ENCODE results near the gene LRMDA.

The LRMDA gene

GRCh38 chr10:75572478-75572877, 141.1 kb downstream of the LRMDA start:
- Histone ChIP-seq H3K9me3 (replicated peaks in 1 of 11) (peaks cover 66 to 76% (median 70%) of the 10 kb centered on the region in 11 experiments), H3K27ac (no peak overlapping the region), H3K27me3 (no peaks in the 10 kb centered on the region), H4K20me1 (no peaks in the 10 kb centered on the region), H3K4me3 (peak overlapping the region in 1 of 10 experiments; percentile 2; a peak in 1 of 20 replicates), H3K4me2 (no peak overlapping the region), H3K4me1 (no peaks in the 10 kb centered on the region), H3K36me3 (no peaks in the 10 kb centered on the region), H3K9ac (no peak overlapping the region)
- no peak for TF ChIP-seq Cebpa-rat (IDR thresholded peaks at IDR 0.05)

GRCh38 chr10:75575940-75576339, 144.5 kb downstream of the LRMDA start:
- no peaks in the 10 kb centered on the region for H4K20me1 ChIP-seq
- H3K4me2 ChIP-seq: no peak overlapping the region
- no peak overlapping the region for H3K27ac ChIP-seq
- H3K4me1 ChIP-seq: no peaks in the 10 kb centered on the region
- H3K9me3 ChIP-seq (replicated peaks in 1 of 11): peaks cover 76 to 100% (median 87%) of the 10 kb centered on the region in 11 experiments
- no peak overlapping the region for H3K4me3 ChIP-seq
- no peak overlapping the region for H3K9ac ChIP-seq
- no peaks in the 10 kb centered on the region for H3K36me3 ChIP-seq
- H3K27me3 ChIP-seq: no peaks in the 10 kb centered on the region
- no peak for TF ChIP-seq Cebpa-rat (IDR thresholded peaks at IDR 0.05)

GRCh38 chr10:75582102-75582501, 150.7 kb downstream of the LRMDA start:
- peaks cover 48 to 76% (median 57%) of the 10 kb centered on the region in 11 experiments for H3K9me3 ChIP-seq (replicated peaks in 1 of 11)
- no peak for TF ChIP-seq Cebpa-rat (IDR thresholded peaks at IDR 0.05)
- no peaks in the 10 kb centered on the region for H3K4me1 ChIP-seq

GRCh38 chr10:75585294-75585693, 153.9 kb downstream of the LRMDA start:
- Histone ChIP-seq H3K27me3 (no peaks in the 10 kb centered on the region), H3K4me1 (peaks cover 0 to 5% (median 0%) of the 10 kb centered on the region in 10 experiments; a peak in 1 of 20 replicates), H3K9ac (no peak overlapping the region), H3K9me3 (replicated peaks in 1 of 11) (peaks cover 32 to 44% (median 37%) of the 10 kb centered on the region in 11 experiments), H3K36me3 (peaks cover 0 to 5% (median 0%) of the 10 kb centered on the region in 11 experiments; a peak in 2 of 22 replicates), H3K4me2 (no peak overlapping the region), H3K27ac (no peak overlapping the region), H4K20me1 (no peaks in the 10 kb centered on the region), H3K4me3 (no peak overlapping the region)
- no peak for TF ChIP-seq Cebpa-rat (IDR thresholded peaks at IDR 0.05)

More at GRCh38 chr10:75582102-75582501, 150.7 kb downstream of the LRMDA start:
- H3K27ac ChIP-seq: no peak overlapping the region
- peaks cover 0 to 5% (median 0%) of the 10 kb centered on the region in 11 experiments; a peak in 2 of 22 replicates for H3K36me3 ChIP-seq
- H3K27me3 ChIP-seq: no peaks in the 10 kb centered on the region
- H3K4me3 ChIP-seq: no peak overlapping the region
- no peak overlapping the region for H3K9ac ChIP-seq
- no peak overlapping the region for H3K4me2 ChIP-seq
- no peaks in the 10 kb centered on the region for H4K20me1 ChIP-seq

DNA sequence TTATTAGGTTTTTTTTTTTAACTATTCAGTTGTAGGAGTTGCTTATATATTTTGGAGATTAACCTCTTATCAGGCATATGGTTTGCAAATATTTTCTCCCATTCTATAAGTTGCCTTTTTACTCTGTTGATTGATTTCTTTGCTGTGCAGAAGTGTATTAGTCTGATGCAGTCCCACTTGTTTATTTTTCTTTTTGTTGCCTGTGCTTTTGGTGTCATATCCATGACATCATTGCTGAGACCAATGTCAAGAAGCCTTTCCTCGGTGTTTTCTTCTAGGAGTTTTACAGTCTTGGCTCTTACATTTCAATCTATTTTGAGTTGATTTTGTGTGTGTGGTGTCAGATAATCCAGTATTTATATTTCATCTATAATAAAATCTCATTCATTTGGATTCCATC, 155.4 kb downstream of the LRMDA start:
- Histone ChIP-seq H3K27ac (no peak overlapping the region), H3K9ac (no peak overlapping the region), H3K27me3 (no peaks in the 10 kb centered on the region), H3K4me1 (peaks cover 0 to 5% (median 0%) of the 10 kb centered on the region in 10 experiments; a peak in 1 of 20 replicates), H3K4me3 (no peak overlapping the region), H4K20me1 (no peaks in the 10 kb centered on the region), H3K4me2 (no peak overlapping the region), H3K9me3 (replicated peaks in 1 of 11) (peaks cover 19 to 29% (median 23%) of the 10 kb centered on the region in 11 experiments), H3K36me3 (peaks cover 0 to 5% (median 0%) of the 10 kb centered on the region in 11 experiments; a peak in 2 of 22 replicates)
- no peak for TF ChIP-seq Cebpa-rat (IDR thresholded peaks at IDR 0.05)

DNA sequence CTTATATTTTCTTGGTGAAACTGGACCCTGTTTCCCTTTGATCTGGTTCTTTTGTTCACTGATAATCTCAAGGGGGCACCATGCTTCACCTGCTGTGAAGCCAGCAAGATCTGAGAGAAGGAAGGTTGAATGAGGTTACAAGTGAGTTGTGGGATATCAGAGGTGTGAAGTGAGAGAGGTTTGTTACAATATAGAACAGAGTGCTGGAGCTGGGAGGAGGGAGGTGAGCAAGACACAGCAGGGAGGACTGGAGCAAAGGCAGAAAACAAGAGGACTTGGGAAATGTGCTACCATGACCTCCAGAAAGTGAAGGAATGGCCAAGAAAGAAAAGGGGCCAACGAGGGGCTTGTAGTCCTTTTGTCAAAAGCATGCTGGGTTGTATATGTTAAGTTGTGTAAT, 156.6 kb downstream of the LRMDA start:
- H3K4me1 ChIP-seq: peaks cover 0 to 5% (median 0%) of the 10 kb centered on the region in 10 experiments; a peak in 1 of 20 replicates
- H3K4me2 ChIP-seq: 0 out of 22 replicates have a peak overlapping the region, but pooled peaks of 1 of the 11 experiments have one; percentile 3
- no peak for TF ChIP-seq Cebpa-rat (IDR thresholded peaks at IDR 0.05)
- no peak overlapping the region for H3K9ac ChIP-seq
- no peak overlapping the region for H3K4me3 ChIP-seq
- peaks cover 7 to 17% (median 11%) of the 10 kb centered on the region in 11 experiments for H3K9me3 ChIP-seq (replicated peaks in 1 of 11)
- no peaks in the 10 kb centered on the region for H3K27me3 ChIP-seq
- no peaks in the 10 kb centered on the region for H3K36me3 ChIP-seq
- no peaks in the 10 kb centered on the region for H4K20me1 ChIP-seq
- no peak overlapping the region for H3K27ac ChIP-seq

DNA sequence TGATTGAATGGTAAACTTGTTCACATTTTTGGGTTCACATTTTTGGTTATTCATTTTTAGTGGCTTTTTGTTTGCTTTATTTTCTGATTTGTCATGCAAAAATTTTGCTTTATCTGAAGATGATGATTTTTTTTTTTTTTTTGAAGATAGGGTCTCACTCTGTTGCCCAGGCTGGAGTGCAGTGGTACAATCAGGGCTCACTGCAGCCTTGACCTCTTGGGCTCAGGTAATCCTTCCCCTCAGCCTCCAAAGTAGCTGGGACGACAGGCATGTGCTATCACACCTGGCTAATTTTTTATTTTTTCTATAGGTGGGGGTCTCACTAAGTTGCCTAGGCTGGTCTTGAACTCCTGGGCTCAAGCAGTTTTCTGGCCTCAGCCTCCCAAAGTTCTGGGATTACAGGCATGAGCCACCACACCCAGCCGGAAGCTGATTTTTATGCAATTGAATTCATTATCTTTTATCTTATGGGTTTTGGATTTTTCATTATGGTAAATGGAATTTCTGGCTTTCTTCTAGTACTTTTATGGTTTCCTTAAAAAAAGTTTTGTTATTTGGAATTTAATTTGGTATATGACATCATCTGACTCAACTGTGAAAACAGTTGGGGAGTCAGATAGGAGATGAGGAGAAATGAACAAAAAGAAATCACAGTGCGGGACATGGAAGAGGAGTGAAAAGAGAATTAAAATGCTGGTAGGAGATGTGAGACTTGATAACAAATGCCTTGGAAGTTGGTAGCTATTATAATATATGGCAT, 158.7 kb downstream of the LRMDA start:
- Histone ChIP-seq H3K4me2 (no peak overlapping the region), H3K9ac (no peak overlapping the region), H3K27me3 (no peaks in the 10 kb centered on the region), H4K20me1 (no peaks in the 10 kb centered on the region), H3K4me1 (peaks cover 0 to 5% (median 0%) of the 10 kb centered on the region in 10 experiments; a peak in 1 of 20 replicates), H3K9me3 (replicated peaks in 1 of 11) (no peaks in the 10 kb centered on the region), H3K4me3 (no peak overlapping the region), H3K36me3 (no peaks in the 10 kb centered on the region), H3K27ac (no peak overlapping the region)
- no peak for TF ChIP-seq Cebpa-rat (IDR thresholded peaks at IDR 0.05)

DNA sequence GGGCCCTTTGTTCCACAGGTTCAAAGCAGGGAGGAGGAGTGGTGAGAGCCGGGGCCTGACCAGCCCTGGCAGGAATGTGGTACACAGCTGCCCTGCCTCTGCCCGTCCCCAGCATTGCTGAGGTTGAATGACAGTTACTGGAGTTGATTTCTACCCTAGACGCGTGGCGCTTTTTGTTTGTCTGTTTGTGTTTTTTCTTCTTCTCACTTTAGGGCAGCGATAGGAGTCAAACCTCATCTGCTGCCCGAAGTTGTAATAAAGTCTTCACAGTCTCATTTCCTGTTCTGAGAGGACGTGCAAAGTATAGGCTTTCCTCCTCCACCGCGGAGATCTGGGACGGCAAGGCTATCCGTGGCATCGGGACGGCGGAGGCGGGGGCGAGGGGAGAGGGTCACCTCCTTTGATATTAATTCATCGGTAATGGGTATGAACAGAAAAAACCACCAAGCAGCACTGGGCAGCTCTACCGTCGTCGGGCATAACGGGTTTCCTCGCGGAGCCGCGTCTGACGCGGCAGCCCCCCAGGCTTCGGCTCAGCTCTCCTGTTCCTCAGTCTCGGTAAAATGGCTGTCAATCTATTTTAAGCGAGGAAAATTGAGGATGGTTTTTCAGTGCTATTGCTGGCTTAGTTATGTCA, 160.8 kb downstream of the LRMDA start:
- Histone ChIP-seq H3K27ac (no peak overlapping the region), H3K4me3 (no peak overlapping the region), H4K20me1 (no peaks in the 10 kb centered on the region), H3K4me1 (peaks cover 0 to 5% (median 0%) of the 10 kb centered on the region in 10 experiments; a peak in 1 of 20 replicates), H3K9ac (no peak overlapping the region), H3K27me3 (no peaks in the 10 kb centered on the region), H3K36me3 (no peaks in the 10 kb centered on the region), H3K4me2 (no peak overlapping the region), H3K9me3 (replicated peaks in 1 of 11) (no peaks in the 10 kb centered on the region)
- TF ChIP-seq Cebpa-rat (IDR thresholded peaks at IDR 0.05): no peak

DNA sequence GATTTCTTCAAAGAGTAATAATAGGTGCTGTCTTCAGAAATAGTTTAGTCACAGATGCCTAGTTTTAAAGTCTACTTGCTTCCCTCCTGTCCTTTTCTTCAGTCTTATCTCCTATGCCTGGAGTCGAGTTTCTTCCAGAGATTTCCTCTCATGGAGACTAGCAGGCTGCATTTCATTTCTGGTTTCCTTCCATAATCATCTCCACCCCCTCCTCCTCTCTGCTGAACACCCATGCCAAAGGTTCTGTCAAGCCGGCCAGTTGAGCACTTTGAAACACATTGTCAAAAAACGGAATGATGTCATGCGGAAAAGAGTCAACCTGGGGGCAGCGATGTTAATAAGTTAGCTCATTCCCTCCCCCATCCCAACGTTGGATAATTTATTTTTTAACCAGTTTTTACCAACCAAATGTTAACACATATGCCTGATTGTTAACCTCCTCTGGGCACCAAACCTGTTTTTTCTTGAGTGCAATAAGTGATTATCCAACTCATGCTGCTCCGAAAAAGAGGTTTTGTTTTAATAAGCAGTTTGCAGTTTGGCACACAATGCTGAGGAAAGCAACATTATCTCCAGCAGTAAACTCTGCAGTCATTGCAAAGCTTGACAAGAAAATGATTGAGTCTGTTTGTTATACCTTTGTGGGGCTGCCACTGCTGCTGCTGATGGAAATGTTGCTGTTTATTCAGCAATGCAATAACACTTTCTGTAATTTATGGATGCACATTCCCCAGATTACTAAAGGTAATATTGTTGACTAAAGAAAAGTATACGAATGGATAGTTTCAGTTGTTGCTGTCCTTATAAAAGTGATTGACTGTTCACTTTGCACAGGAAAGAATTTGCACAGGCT, 161.6 kb downstream of the LRMDA start:
- Histone ChIP-seq H3K9ac (no peak overlapping the region), H3K9me3 (replicated peaks in 1 of 11) (no peaks in the 10 kb centered on the region), H3K27ac (no peak overlapping the region), H3K4me2 (no peak overlapping the region), H3K27me3 (no peaks in the 10 kb centered on the region), H3K36me3 (no peaks in the 10 kb centered on the region), H3K4me1 (peaks cover 0 to 4% (median 0%) of the 10 kb centered on the region in 10 experiments; a peak in 1 of 20 replicates), H3K4me3 (no peak overlapping the region), H4K20me1 (no peaks in the 10 kb centered on the region)
- no peak for TF ChIP-seq Cebpa-rat (IDR thresholded peaks at IDR 0.05)

Data from BLaER1 treated with 17β-estradiol and CSF1 and Interleukin-3, amounts not matched to agents 10 nM and 100 nM (cell line).